ENCODE measurements around the gene DKC1.

DNA sequence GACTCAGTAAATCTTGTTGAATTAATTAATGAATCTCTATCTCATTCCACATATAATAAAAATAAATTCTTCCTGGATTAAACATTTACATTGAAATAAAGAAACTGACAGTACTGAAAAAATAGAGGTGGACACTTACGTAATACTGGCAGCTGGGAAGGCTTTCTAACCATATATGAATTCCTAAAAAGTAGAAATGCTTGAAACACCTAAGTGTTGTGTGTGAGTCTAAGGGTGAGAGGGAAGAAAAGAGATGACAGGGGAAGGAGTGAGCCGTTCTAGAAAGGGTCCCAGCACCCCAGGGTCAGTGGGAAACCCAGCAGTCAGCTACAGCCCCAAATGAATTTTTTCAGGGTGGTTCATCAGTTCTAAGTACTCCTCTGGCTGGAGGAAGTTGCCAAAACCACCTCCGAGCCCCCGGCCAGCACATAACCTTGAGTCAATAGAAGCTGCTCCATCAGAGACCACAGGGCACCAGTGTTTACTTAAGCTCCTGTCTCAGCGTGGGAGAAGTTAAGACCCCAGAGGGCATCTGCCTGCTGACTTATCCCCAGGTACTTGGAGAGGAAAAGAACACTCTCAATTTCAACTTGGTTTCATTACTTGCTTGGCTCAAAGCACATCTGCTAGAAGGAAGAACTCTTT is 30.1 kb upstream of the DKC1 start:
- TF ChIP-seq, protein P1, sequence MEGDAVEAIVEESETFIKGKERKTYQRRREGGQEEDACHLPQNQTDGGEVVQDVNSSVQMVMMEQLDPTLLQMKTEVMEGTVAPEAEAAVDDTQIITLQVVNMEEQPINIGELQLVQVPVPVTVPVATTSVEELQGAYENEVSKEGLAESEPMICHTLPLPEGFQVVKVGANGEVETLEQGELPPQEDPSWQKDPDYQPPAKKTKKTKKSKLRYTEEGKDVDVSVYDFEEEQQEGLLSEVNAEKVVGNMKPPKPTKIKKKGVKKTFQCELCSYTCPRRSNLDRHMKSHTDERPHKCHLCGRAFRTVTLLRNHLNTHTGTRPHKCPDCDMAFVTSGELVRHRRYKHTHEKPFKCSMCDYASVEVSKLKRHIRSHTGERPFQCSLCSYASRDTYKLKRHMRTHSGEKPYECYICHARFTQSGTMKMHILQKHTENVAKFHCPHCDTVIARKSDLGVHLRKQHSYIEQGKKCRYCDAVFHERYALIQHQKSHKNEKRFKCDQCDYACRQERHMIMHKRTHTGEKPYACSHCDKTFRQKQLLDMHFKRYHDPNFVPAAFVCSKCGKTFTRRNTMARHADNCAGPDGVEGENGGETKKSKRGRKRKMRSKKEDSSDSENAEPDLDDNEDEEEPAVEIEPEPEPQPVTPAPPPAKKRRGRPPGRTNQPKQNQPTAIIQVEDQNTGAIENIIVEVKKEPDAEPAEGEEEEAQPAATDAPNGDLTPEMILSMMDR (IDR thresholded peaks at IDR 0.05): no peak
- TF ChIP-seq POLR2A (IDR thresholded peaks at IDR 0.05): no peak

All from testis (tissue), 2 donors.